GM12801 (cell line): ENCODE data around the gene GLIS2.

Experiments
- TF ChIP-seq, protein P1 (sequence below): IDR thresholded peaks from one replicate; pipeline ENCODE4 v1.5.1; 2011; ENCODE audit warnings: control low read depth; ENCODE audit not compliant: insufficient read length; ENCODE audit errors: extremely low read depth

GLIS2 gene

DNA sequence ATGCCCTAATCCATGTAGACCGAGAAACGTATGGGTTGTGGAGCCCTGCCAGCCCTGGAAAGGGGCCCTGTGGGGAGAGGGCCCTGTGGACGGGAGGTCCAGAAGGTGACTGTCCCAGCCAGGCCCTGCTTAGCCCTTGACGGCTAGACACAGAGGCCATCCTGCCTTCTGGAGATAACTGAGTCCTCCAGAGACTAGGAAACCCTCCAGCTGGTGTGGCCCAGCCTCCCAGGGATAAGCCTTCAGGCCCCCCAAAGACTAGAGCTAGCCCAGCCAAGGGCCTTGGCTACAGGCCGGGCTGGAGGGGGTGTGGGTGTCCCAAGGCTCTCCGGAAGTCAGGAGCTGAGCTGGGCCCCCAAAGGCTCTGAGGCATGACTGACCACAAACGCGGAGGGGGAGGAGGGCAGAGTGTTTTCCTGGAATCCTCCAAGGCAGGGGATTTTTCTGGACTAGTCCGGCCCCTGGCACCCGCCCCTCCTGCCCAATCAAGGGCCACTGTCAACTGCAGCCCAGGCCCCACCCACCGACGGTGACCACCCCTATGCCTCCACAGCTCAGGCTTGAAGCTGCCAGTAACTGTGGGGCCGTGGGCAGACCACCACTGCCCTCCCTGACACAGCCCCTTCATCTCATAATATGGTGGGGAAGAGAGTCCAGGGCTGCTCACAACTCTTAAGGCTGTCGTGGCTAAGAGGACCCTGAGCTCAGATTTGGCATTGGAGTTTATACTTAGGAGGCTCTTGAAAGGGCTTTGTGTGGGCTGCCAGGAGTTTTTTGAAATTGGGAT is 54.9 kb downstream of the GLIS2 start:
- TF ChIP-seq, protein P1, sequence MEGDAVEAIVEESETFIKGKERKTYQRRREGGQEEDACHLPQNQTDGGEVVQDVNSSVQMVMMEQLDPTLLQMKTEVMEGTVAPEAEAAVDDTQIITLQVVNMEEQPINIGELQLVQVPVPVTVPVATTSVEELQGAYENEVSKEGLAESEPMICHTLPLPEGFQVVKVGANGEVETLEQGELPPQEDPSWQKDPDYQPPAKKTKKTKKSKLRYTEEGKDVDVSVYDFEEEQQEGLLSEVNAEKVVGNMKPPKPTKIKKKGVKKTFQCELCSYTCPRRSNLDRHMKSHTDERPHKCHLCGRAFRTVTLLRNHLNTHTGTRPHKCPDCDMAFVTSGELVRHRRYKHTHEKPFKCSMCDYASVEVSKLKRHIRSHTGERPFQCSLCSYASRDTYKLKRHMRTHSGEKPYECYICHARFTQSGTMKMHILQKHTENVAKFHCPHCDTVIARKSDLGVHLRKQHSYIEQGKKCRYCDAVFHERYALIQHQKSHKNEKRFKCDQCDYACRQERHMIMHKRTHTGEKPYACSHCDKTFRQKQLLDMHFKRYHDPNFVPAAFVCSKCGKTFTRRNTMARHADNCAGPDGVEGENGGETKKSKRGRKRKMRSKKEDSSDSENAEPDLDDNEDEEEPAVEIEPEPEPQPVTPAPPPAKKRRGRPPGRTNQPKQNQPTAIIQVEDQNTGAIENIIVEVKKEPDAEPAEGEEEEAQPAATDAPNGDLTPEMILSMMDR = no peak

DNA sequence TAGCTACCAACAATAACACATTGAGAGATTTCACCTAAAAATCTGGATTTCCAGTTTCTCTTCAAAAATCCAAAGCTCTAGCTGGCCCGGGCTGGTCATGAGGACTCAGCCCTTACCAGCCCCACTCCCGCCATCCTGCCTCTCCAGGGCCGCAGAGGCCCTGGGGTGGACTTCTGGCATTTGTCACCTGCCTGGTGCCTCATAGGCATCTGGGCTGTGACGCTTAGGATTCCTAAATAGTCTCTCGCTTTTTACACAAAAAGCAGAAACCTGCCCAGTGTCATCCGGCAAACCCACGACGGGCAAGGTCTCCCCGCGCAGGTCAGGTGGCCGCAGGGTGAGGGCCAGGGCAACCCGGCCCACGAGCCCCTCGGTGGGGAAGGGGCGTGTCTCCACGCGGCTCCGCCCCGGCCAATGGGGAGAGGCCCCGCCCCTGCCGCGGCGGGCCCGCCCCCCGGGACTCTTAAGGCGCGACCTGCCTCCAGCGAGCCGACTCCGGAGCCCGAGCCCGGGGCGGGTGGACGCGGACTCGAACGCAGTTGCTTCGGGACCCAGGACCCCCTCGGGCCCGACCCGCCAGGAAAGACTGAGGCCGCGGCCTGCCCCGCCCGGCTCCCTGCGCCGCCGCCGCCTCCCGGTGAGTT is 55.6 kb downstream of the GLIS2 start, which contains the start of gene VASN:
VASN (plus strand) TSS at position 492 of the 644 bp plus-strand sequence. CDS start 9,030 bp downstream, outside the sequence.
- TF ChIP-seq, protein P1 = no peak

DNA sequence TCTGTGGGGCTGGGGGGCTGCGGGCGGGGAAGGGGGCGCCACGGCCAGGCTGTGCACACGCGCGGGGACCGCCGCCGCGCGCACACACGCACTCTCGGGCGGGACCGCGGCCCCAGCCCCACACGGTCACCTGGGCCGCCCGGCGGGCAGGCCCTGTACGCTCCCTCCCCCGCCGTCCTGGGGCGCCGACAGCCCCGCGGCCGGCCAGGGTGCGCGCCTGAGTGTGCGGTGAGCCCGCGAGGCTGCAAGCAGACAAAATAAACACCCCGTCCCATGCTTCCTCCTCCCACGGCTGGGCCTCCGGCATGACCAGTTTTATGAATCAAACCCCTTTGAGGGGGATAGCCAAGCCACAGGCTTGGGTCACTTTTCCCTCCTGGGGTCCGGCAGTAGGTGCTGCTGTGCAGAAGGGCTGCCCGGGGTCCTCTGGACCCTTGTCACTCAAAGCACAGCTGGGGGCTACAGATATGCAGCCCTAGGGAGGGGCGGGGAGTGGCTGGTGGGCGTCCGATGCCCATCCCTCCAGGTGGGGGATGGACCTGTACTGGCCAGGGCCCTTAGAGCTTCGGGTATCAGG is 56.2 kb downstream of the GLIS2 start:
- TF ChIP-seq, protein P1 = no peak

DNA sequence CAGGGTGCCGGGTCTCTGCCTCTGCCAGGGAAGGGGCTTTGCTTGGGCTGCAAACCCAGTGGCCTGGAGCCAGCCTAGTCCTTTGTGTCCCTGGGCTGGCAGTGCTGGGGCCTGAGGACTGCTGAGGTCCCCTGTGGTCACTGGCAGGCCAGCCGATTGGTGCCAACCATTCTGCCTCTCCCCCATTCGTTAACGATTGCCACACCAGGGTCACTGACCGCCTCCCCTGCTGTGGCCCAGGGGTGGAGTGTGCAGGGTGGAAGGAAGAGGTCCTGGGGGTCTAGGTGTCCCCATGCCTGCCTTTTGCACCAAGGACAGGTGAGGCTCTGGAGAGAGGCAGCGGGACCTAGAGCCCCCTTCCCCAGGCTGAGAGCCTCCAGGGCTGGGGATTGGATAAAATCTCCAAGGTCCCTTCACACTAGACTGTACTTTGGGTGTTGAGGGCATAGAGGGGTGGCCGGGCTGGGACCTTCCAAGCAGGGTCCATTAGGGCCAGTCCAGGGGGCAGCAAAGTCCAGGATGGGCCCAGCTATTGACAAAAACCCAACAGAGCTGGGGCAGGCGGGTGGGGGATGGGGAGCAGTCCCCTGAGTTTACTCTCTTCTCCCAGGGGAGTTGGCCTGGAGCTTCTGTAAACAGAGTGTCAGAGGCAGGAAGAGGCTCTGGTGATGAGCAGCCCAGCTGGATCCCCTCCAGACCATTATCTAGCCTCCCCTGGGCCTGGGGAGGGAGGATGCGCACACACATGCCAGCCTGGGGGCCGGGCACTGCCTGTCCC is 56.9 kb downstream of the GLIS2 start:
- TF ChIP-seq, protein P1 = no peak

DNA sequence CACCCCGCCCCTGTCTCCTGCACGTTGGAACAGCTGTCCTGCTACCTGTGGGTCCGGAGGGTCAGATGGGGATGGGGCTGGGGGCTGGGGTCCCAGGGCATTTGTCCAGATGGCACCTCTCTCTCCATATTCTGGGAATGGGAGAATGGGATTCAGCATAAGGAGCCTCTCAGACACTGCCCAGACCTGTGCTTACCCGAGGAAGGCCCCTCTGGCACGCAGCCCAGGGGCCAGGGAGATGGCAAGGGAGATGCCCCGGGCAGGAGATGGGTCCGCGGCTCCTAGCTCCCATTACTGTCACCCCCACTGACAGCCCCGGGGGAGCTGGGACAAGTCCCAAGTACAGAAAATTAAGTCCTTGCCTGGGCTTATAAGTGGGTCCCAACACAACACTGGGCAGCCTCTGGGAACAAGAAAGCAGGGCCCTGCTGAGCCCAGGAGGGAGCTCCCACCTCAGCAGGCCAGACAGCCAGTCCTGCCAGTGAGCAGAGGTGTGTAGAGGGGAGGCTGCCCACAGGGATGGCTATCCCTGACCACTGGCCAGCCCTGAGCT is 57.6 kb downstream of the GLIS2 start:
- TF ChIP-seq, protein P1 = no peak

DNA sequence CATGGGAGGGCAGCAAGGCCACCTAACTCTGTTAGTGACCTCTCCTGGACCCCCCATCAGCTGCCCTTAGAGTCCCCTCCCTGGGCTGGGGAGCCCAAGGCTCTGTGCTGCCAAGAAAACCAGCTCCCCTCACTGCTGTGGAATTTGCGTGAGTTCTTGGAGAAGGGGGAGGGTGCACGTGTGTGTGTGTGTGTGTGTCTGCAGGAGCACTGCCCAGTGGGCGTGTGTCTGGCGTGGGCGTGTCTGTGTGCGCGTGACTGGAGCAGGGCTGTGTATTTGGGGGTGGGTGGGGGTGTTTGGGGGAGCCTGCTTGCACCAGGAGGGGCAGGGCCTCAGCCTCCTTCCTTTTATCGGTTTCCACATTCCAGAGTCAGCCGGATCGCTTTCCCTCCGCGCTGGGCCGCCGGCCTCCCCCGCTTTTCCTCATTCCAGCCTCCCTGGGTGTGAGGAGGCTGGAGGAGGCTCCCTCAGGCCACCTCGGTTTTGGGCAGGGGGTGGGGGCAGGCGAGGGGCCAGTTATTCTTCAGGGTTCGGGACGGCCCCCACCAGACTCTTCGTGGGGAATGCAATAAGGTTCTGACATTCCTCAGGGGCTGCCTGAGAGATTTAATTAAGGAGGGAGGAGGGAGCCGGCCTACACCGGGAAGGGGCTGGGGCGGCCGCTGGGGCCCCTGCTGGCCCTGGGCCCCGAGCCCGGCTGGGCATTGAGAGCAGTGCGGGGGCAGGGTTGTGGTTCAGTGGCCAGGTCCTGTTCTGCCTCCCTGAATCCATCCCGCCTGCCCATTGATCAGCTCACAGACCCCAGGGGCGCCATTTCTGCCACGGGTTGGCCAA is 58.3 kb downstream of the GLIS2 start:
- TF ChIP-seq, protein P1 = no peak
